Nephron (organoid): ENCODE results near the gene KCNQ1.
A peak's percentile ranks its signal among the peaks of the same experiment; 100 is the strongest.

Experiments
- H3K27ac Mint-ChIP-seq, 3 experiments: 2 replicates each; pipeline ENCODE4 v1.8.0; 2020; ENCODE audit warnings: mixed read lengths in 3 of 3, mild to moderate bottlenecking in 2 of 3, moderate library complexity in 1 of 3
- H3K27me3 Mint-ChIP-seq: 2 replicates; pipeline ENCODE4 v1.8.0; 2021; ENCODE audit warnings: low read depth, mild to moderate bottlenecking, moderate library complexity, mixed read lengths
- H3K36me3 Mint-ChIP-seq: 2 replicates; pipeline ENCODE4 v1.8.0; 2020; ENCODE audit warnings: low read depth, mixed read lengths
- H3K4me1 Mint-ChIP-seq: 2 replicates; pipeline ENCODE4 v1.8.0; 2020; ENCODE audit warnings: mixed read lengths
- H3K4me3 Mint-ChIP-seq, 3 experiments: 2 replicates each; pipeline ENCODE4 v1.8.0; 2020; ENCODE audit warnings: mild to moderate bottlenecking in 3 of 3, mixed read lengths in 3 of 3, moderate library complexity in 2 of 3
- H3K9me3 Mint-ChIP-seq: 2 replicates; pipeline ENCODE4 v1.8.0; 2020; ENCODE audit warnings: mixed read lengths
- CTCF ChIP-seq, 3 experiments: fragments of 200-600 bp; sonication (generic); IDR thresholded peaks; one replicate each; pipeline ENCODE4 v1.5.0; 2021; ENCODE audit warnings: antibody characterized with exemption in 3 of 3; ENCODE audit not compliant: unreplicated experiment in 3 of 3

The KCNQ1 gene

DNA sequence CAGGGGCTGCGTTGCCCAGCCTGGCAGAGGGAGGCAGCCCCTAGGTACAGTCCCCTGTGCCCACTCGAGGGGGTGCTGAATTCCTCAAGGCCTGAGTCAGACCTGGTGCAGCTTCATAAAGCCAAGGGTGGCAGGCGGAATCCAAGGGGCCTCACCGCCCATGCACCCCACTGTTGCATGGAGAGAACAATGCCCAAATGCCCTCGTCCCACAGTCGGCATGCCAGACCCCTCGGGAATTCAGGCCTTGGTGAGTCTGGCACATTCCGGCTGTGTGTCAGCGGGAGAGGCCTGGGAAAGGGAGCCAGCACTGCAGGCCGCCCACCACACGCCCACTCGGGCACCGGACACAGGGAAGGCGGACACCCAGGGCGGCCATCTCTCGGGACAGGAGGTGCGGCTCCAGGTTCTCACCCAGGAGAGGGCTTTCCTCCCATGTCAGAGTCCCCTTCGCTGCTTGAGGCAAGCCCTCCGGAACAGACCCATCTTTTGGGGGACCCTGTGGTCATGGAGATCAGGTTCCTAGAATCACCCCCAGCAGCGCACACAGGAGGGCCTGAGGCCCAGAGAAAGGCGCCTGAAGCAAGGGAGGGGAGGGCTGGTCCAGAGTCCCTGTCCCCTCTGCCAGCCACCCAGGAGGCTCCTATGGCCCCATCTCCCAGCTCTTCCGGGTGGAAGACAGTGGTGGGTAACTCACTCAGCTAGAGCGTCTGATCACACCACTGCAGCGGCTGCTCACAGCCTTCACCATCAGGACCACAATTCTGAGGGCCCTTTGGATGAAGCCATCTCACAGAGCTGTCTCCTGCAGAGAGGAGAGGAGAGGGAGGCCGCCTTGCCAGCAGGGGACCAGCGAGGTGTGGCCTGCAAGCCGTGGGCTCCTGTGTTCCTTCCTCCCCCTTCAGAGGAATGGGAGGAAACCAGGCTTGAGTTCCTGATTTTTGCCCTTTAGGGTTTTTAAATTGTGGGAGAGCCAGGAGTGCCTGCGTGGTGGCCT is 286.6 kb downstream of the KCNQ1 start:
- no peaks in the 10 kb centered on the region for H3K9me3 Mint-ChIP-seq
- H3K27ac Mint-ChIP-seq: peak overlapping the region; percentile 46 to 88 (median 56)
- H3K4me1 Mint-ChIP-seq: peaks cover 50% of the 10 kb centered on the region
- H3K36me3 Mint-ChIP-seq: no peaks in the 10 kb centered on the region
- peaks cover 7% of the 10 kb centered on the region for H3K27me3 Mint-ChIP-seq
- TF ChIP-seq CTCF (IDR thresholded peaks at IDR 0.05; ENCODE audit: unreplicated experiment in 3 of 3): no peak
- H3K4me3 Mint-ChIP-seq: no peak overlapping the region

- Mint-ChIP-seq H3K4me3 (no peak overlapping the region), H3K36me3 (no peaks in the 10 kb centered on the region), H3K27me3 (peaks cover 7% of the 10 kb centered on the region), H3K9me3 (no peaks in the 10 kb centered on the region), H3K27ac (peak overlapping the region in 2 of 3 experiments; percentile 7 to 46), H3K4me1 (peaks cover 48% of the 10 kb centered on the region)
- no peak for TF ChIP-seq CTCF (IDR thresholded peaks at IDR 0.05; ENCODE audit: unreplicated experiment in 3 of 3)
These were observed 287.6 kb downstream of the KCNQ1 start for GRCh38 chr11:2732261-2732939.

DNA sequence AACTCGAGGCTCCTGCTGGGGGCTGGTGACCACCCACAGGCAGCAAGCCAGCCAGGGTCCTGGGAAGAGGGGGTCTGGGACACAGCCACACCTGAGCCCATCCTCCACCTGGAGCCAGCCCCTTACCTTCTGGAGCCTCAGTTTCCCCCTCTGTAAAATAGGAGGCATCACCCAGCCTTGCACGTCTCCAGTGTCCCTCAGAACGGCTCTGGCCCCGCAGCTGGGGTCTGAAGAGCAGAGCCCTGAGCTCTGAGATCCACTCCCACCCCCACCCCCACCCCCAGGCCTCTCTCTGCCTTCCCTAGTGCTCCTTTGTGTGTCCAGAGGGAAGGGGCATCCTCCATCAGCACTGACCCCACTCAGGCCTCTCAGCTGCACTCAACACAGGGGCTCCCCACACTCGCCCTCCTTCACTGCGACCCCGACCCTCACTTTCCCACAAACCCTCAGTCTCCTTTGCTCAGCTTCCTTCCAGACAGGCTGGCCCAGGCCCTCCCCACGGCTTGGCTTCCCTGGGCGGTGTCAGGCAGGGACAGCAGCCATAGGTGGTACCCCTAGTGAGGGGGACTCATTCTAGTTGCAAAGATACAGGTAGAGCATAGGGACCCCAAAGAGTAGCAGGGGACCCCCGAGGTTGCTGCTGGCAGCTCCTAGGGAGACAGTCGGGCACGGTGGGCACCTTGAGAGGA is 288.3 kb downstream of the KCNQ1 start:
- TF ChIP-seq CTCF (IDR thresholded peaks at IDR 0.05; ENCODE audit: unreplicated experiment in 3 of 3): no peak
- H3K27me3 Mint-ChIP-seq: peaks cover 11% of the 10 kb centered on the region
- H3K27ac Mint-ChIP-seq: peak overlapping the region in 2 of 3 experiments; percentile 66 to 75
- no peaks in the 10 kb centered on the region for H3K9me3 Mint-ChIP-seq
- H3K4me3 Mint-ChIP-seq: no peak overlapping the region
- H3K36me3 Mint-ChIP-seq: no peaks in the 10 kb centered on the region
- peaks cover 48% of the 10 kb centered on the region for H3K4me1 Mint-ChIP-seq

DNA sequence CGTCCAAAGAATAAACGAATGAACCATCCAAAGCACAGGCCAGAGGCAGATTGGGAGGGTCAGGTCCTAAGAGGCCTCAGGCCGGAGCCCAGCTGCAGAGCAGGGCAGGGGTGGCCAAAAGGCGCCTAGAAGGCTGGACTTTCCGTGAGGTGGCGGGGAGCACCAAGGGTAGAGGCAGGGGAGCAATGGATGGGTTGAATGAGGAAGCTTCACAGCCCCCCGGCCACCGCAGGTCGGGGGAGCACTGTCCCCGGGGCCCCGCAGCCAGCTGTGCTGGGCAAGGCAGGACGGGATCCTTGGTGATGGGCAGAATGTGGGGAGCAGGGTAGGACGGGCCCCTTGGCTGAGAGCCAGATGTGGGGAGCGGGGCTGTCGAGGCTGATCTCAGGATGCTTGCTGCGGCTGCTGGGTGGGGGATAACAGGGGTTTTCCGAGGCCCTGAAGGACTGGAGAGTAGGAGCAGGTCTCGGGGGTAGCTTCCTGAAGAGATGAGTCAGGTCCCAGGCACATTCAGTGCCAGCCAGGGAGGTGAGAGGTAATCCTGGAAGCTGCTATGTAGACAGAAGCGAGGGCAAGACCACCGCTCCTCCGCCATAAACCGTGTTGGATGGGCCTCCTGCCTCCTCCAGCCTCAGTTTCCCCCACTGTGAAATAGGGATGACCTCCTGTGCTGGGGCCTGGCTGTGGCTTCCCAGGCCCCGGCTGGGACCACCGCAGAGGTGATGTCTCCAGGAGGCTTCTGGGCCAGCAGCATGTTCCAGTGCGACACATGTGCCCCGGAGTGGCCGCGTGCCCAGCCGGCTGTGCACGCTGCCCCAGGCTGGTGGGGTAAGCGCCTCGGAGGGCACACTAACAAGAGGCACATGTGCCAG is 289.6 kb downstream of the KCNQ1 start:
- no peaks in the 10 kb centered on the region for H3K9me3 Mint-ChIP-seq
- no peaks in the 10 kb centered on the region for H3K36me3 Mint-ChIP-seq
- H3K4me1 Mint-ChIP-seq: peaks cover 39% of the 10 kb centered on the region
- peak overlapping the region; percentile 66 to 76 (median 75) for H3K27ac Mint-ChIP-seq
- H3K4me3 Mint-ChIP-seq: no peak overlapping the region
- peaks cover 11% of the 10 kb centered on the region for H3K27me3 Mint-ChIP-seq
- TF ChIP-seq CTCF (IDR thresholded peaks at IDR 0.05; ENCODE audit: unreplicated experiment in 3 of 3): no peak

GRCh38 chr11:2735053-2735589 is 290.3 kb downstream of the KCNQ1 start:
- Mint-ChIP-seq H3K9me3 (no peaks in the 10 kb centered on the region), H3K27ac (peak overlapping the region in 1 of 3 experiments; percentile 56), H3K36me3 (no peaks in the 10 kb centered on the region), H3K27me3 (peaks cover 8% of the 10 kb centered on the region), H3K4me1 (peaks cover 34% of the 10 kb centered on the region), H3K4me3 (no peak overlapping the region)
- no peak for TF ChIP-seq CTCF (IDR thresholded peaks at IDR 0.05; ENCODE audit: unreplicated experiment in 3 of 3)
